ENCODE data around the gene SMYD3. TPM values are rescaled to one million over a fixed set of nuclear protein-coding genes. Genes with fewer than 3 reads are reported as not detected.

SMYD3 gene
- total and polyA plus RNA-seq, 9 of the 15 experiments (the other 6 are each of a cell fraction or from before 2014, with no cell fraction given): 128 to 440 (median 197) TPM

- H3K27me3 ChIP-seq (ENCODE audit: control insufficient read depth in 2 of 2, insufficient read depth in 2 of 2, low read length in 2 of 2): no peaks in the 10 kb centered on the region
- no peak overlapping the region for H3K4me2 ChIP-seq (ENCODE audit: insufficient read depth, low read length)
- H3K9ac ChIP-seq (ENCODE audit: insufficient read depth in 1 of 2, low read depth in 2 of 2, low read length in 2 of 2): no peak overlapping the region
- no peak overlapping the region for H3K4me3 ChIP-seq
- FAIRE-seq (peak; percentile 37), DNase-seq (ENCODE audit: extremely low read depth in 1 of 4, low spot score in 3 of 4) (peak; percentile 64 to 78 (median 72)), ATAC-seq (peak; percentile 96)
- H2AFZ ChIP-seq (ENCODE audit: low read depth, low read length): no peak overlapping the region
- H3K9me3 ChIP-seq (replicated peaks; ENCODE audit: control insufficient read depth, insufficient read depth, low read depth, low read length): no peaks in the 10 kb centered on the region
- no peaks in the 10 kb centered on the region for H4K20me1 ChIP-seq (replicated peaks; ENCODE audit: control insufficient read depth, insufficient read depth, low read length)
- peaks cover 4% of the 10 kb centered on the region; the same call in 2 of the 3 replicates for H3K79me2 ChIP-seq (ENCODE audit: control insufficient read depth, insufficient read depth, low read length)
- intact Hi-C loops (cut with micrococcal nuclease): no loop called here
- POLR2A ChIA-PET: interaction anchor here (0.9 to 1.3 kb wide), 2 partner anchors 9 to 83 kb away, joined by 3 to 4 read pairs; no protein-coding TSS in a partner anchor
- in situ Hi-C loops (cut with MboI): no loop called here
- CTCF ChIA-PET (ENCODE audit: low intra/inter-chr PET ratio): no interaction called here
- no peaks in the 10 kb centered on the region for H3K9me1 ChIP-seq (ENCODE audit: control insufficient read depth, insufficient read depth, low read length)
- 23% methylated on average over 7 of the region's 7 CpGs for WGBS (ENCODE audit: insufficient coverage, low coverage, missing lambda C conversion rate)
- no TSS peak for BruUV-seq (replicated peaks)
- no peak overlapping the region for H3K27ac ChIP-seq (ENCODE audit: extremely low read depth, low read depth, low read length)
- no peaks in the 10 kb centered on the region; the same call in 2 of the 3 replicates for H3K36me3 ChIP-seq (ENCODE audit: control insufficient read depth, insufficient read depth, low read length)
- peaks cover 4 to 30% of the 10 kb centered on the region in 2 experiments; a peak in 4 of 5 replicates for H3K4me1 ChIP-seq (replicated peaks in 1 of 2; ENCODE audit: control insufficient read depth in 2 of 2, insufficient read depth in 2 of 2, low read length in 2 of 2)
- TF ChIP-seq JUND (IDR thresholded peaks at IDR 0.05; ENCODE audit: borderline replicate concordance, low read depth, low read length) (peak; percentile 60; the same call in 1 of the 2 replicates), JUND (tag; IDR thresholded peaks at IDR 0.05; ENCODE audit: borderline replicate concordance, low read depth, low read length) (no peak; the same call in 2 of the 3 replicates), ELF2 (CRISPR knock-in tag; IDR thresholded peaks at IDR 0.05) (no peak), RCOR1 (IDR thresholded peaks at IDR 0.05; ENCODE audit: borderline replicate concordance in 1 of 2, low read depth in 2 of 2, low read length in 2 of 2) (peak in 1 of 2 experiments; percentile 86; a peak in 2 of 4 replicates), BACH1 (tag; IDR thresholded peaks at IDR 0.05) (no peak), MEF2A (IDR thresholded peaks at IDR 0.05; ENCODE audit: control insufficient read depth, low read depth, low read length) (peak; percentile 46; the same call in 1 of the 2 replicates), TAL1 (IDR thresholded peaks at IDR 0.05) (peak; percentile 79), CCNT2 (IDR thresholded peaks at IDR 0.05; ENCODE audit: borderline replicate concordance, extremely low read depth, insufficient read length, low read depth, low read length) (peak; percentile 59), MLX (CRISPR knock-in tag; conservative IDR thresholded peaks at IDR 0.05) (no peak), ZNF584 (CRISPR knock-in tag; IDR thresholded peaks at IDR 0.05; ENCODE audit: low read depth) (no peak), ZNF707 (CRISPR knock-in tag; conservative IDR thresholded peaks at IDR 0.05) (no peak), HDAC2 (IDR thresholded peaks at IDR 0.05) (peak; percentile 56; the same call in 1 of the 2 replicates), NCOR1 (IDR thresholded peaks at IDR 0.05) (peak; percentile 85), FOSL1 (tag; conservative IDR thresholded peaks at IDR 0.05) (peak; percentile 69), CREM (IDR thresholded peaks at IDR 0.05; ENCODE audit: low read depth) (peak; percentile 12; the same call in 1 of the 2 replicates), CBFA2T2 (conservative IDR thresholded peaks at IDR 0.05) (peak; percentile 86), MBD1 (CRISPR knock-in tag; IDR thresholded peaks at IDR 0.05) (no peak), CBFA2T3 (IDR thresholded peaks at IDR 0.05) (peak; percentile 92), STAT5A (IDR thresholded peaks at IDR 0.05; ENCODE audit: borderline replicate concordance, low read length) (peak; percentile 50; the same call in 1 of the 2 replicates), RBM25 (IDR thresholded peaks at IDR 0.05; ENCODE audit: low read depth, low read length, severe bottlenecking) (peak; percentile 70)
Observed at GRCh38 chr1:246068619-246069509, 438.2 kb downstream of the SMYD3 start.

All from K562 (cell line).